ENCODE measurements around the gene OTOP3.

Gene OTOP3

GRCh38 chr17:74920642-74921025 is 15.1 kb upstream of the OTOP3 start:
- TF ChIP-seq TCF4 (CRISPR knock-in tag; IDR thresholded peaks at IDR 0.05; ENCODE audit: borderline replicate concordance) (no peak), OSR1 (CRISPR knock-in tag; IDR thresholded peaks at IDR 0.05) (no peak), ZC3H10 (CRISPR knock-in tag; IDR thresholded peaks at IDR 0.05) (no peak), PPARA (CRISPR knock-in tag; IDR thresholded peaks at IDR 0.05; ENCODE audit: borderline replicate concordance) (no peak), RARB (CRISPR knock-in tag; IDR thresholded peaks at IDR 0.05) (no peak), ARNTL (CRISPR knock-in tag; IDR thresholded peaks at IDR 0.05; ENCODE audit: borderline replicate concordance, low read depth) (no peak), SNAI2 (CRISPR knock-in tag; IDR thresholded peaks at IDR 0.05) (no peak)
- ATAC-seq, result no peak

- no peak for ATAC-seq
- no peak for TF ChIP-seq SNAI2 (CRISPR knock-in tag; IDR thresholded peaks at IDR 0.05)
- no peak for TF ChIP-seq ZNF565 (CRISPR knock-in tag; conservative IDR thresholded peaks at IDR 0.05; ENCODE audit: low read depth)
- TF ChIP-seq, protein P1, sequence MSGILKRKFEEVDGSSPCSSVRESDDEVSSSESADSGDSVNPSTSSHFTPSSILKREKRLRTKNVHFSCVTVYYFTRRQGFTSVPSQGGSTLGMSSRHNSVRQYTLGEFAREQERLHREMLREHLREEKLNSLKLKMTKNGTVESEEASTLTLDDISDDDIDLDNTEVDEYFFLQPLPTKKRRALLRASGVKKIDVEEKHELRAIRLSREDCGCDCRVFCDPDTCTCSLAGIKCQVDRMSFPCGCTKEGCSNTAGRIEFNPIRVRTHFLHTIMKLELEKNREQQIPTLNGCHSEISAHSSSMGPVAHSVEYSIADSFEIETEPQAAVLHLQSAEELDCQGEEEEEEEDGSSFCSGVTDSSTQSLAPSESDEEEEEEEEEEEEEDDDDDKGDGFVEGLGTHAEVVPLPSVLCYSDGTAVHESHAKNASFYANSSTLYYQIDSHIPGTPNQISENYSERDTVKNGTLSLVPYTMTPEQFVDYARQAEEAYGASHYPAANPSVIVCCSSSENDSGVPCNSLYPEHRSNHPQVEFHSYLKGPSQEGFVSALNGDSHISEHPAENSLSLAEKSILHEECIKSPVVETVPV (CRISPR knock-in tag; IDR thresholded peaks at IDR 0.05), result no peak
- TF ChIP-seq ZNF70 (CRISPR knock-in tag; IDR thresholded peaks at IDR 0.05), result no peak
- TF ChIP-seq OSR1 (CRISPR knock-in tag; IDR thresholded peaks at IDR 0.05), result no peak
- TF ChIP-seq ZNF8 (CRISPR knock-in tag; IDR thresholded peaks at IDR 0.05), result no peak
- TF ChIP-seq ZFP3 (CRISPR knock-in tag; IDR thresholded peaks at IDR 0.05), result no peak
- TF ChIP-seq TSHZ2 (CRISPR knock-in tag; IDR thresholded peaks at IDR 0.05), result no peak
- TF ChIP-seq TCF4 (CRISPR knock-in tag; IDR thresholded peaks at IDR 0.05; ENCODE audit: borderline replicate concordance), result no peak
- no peak for TF ChIP-seq ESRRG (CRISPR knock-in tag; IDR thresholded peaks at IDR 0.05)
- TF ChIP-seq ZFP30 (CRISPR knock-in tag; IDR thresholded peaks at IDR 0.05), result no peak
- TF ChIP-seq BACH2 (CRISPR knock-in tag; IDR thresholded peaks at IDR 0.05; ENCODE audit: borderline replicate concordance), result no peak
- no peak for TF ChIP-seq CSDC2 (CRISPR knock-in tag; IDR thresholded peaks at IDR 0.05)
- TF ChIP-seq, protein P2, sequence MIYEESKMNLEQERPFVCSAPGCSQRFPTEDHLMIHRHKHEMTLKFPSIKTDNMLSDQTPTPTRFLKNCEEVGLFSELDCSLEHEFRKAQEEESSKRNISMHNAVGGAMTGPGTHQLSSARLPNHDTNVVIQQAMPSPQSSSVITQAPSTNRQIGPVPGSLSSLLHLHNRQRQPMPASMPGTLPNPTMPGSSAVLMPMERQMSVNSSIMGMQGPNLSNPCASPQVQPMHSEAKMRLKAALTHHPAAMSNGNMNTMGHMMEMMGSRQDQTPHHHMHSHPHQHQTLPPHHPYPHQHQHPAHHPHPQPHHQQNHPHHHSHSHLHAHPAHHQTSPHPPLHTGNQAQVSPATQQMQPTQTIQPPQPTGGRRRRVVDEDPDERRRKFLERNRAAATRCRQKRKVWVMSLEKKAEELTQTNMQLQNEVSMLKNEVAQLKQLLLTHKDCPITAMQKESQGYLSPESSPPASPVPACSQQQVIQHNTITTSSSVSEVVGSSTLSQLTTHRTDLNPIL (CRISPR knock-in tag; IDR thresholded peaks at IDR 0.05; ENCODE audit: low read depth), result no peak
- no peak for TF ChIP-seq ARNTL (CRISPR knock-in tag; IDR thresholded peaks at IDR 0.05; ENCODE audit: borderline replicate concordance, low read depth)
- TF ChIP-seq ISL1 (CRISPR knock-in tag; IDR thresholded peaks at IDR 0.05), result no peak
- TF ChIP-seq TOX (CRISPR knock-in tag; IDR thresholded peaks at IDR 0.05; ENCODE audit: borderline replicate concordance), result no peak
- TF ChIP-seq GLIS3 (CRISPR knock-in tag; IDR thresholded peaks at IDR 0.05), result no peak
Measured at GRCh38 chr17:74921026-74921681, 14.5 kb upstream of the OTOP3 start.

DNA sequence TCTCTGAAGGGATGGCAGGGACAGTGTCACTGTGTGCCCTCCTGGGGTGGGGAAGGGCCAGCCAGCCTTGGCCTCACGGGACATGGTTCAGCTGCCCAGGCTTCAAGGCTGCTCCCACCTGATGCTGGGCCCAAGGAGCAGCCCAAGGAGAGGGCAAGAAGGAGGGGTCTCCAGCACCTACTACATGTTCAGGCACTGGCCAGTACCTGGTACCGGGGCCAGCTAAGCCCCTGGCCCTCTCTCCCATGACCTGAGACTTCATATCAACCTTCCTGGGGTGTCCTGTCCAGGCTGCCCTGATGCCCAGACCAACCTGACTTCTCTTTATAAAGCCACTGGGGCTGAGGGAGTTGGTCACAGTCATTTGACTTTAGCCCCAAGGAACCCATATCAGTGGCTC is 13.9 kb upstream of the OTOP3 start:
- ATAC-seq, result no peak

More for the DNA sequence above, 13.9 kb upstream of the OTOP3 start:
- TF ChIP-seq ZNF565 (CRISPR knock-in tag; conservative IDR thresholded peaks at IDR 0.05; ENCODE audit: low read depth) (no peak), ZC3H10 (CRISPR knock-in tag; IDR thresholded peaks at IDR 0.05) (no peak), ARNTL (CRISPR knock-in tag; IDR thresholded peaks at IDR 0.05; ENCODE audit: borderline replicate concordance, low read depth) (no peak), TCF4 (CRISPR knock-in tag; IDR thresholded peaks at IDR 0.05; ENCODE audit: borderline replicate concordance) (no peak), PPARA (CRISPR knock-in tag; IDR thresholded peaks at IDR 0.05; ENCODE audit: borderline replicate concordance) (no peak)
- TF ChIP-seq, protein P2 (CRISPR knock-in tag; IDR thresholded peaks at IDR 0.05; ENCODE audit: low read depth), result no peak
